ENCODE results near the gene EEF2.

The EEF2 gene

DNA sequence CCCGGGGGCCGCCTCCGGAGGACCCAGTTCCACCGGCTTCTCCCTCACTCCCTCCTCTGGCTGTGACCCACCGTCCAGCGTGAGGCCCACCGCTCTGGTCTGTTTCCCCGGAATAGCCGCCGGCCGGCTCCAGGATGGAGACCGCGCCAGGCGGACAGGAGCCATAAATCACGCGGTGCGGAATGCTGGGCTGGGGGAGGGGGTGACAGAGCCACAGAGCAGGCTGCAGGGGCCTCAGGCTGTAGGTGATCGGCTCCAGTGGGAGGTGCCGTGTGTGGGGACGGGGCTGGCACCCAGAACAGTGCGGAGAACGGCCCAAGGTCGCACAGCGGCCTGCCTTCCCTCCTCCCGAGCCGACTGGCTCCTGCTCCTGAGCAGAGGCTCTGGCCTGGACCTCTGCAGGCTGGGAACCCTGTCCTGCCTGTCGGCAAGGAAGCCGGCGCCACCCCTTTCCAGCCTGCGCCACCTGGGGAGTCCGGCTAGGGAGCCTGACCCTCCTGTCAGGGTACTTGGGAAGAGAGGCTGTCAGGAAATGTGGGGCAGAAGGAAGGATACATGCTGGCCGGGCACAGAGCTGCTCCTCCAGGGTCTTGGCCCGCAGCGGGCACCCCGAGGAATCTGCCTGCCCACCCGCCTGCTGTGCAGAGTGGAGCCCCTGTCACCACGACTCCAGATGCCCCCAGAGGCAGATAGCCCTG, 30.6 kb upstream of the EEF2 start:
- H3K4me3 ChIP-seq (ENCODE audit: low read depth, low read length): no peak overlapping the region
- DNase-seq (ENCODE audit: low read depth): no peak
- no peak for TF ChIP-seq MYC (IDR thresholded peaks at IDR 0.05; ENCODE audit: low read depth, low read length)
- TF ChIP-seq, protein P1, sequence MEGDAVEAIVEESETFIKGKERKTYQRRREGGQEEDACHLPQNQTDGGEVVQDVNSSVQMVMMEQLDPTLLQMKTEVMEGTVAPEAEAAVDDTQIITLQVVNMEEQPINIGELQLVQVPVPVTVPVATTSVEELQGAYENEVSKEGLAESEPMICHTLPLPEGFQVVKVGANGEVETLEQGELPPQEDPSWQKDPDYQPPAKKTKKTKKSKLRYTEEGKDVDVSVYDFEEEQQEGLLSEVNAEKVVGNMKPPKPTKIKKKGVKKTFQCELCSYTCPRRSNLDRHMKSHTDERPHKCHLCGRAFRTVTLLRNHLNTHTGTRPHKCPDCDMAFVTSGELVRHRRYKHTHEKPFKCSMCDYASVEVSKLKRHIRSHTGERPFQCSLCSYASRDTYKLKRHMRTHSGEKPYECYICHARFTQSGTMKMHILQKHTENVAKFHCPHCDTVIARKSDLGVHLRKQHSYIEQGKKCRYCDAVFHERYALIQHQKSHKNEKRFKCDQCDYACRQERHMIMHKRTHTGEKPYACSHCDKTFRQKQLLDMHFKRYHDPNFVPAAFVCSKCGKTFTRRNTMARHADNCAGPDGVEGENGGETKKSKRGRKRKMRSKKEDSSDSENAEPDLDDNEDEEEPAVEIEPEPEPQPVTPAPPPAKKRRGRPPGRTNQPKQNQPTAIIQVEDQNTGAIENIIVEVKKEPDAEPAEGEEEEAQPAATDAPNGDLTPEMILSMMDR (IDR thresholded peaks at IDR 0.05; ENCODE audit: low read depth, low read length): no peak
- TF ChIP-seq, protein P2, sequence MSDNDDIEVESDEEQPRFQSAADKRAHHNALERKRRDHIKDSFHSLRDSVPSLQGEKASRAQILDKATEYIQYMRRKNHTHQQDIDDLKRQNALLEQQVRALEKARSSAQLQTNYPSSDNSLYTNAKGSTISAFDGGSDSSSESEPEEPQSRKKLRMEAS (IDR thresholded peaks at IDR 0.05; ENCODE audit: low read depth, low read length): no peak
- no peak for TF ChIP-seq POLR2A (IDR thresholded peaks at IDR 0.05; ENCODE audit: extremely low read depth, insufficient read length)

DNA sequence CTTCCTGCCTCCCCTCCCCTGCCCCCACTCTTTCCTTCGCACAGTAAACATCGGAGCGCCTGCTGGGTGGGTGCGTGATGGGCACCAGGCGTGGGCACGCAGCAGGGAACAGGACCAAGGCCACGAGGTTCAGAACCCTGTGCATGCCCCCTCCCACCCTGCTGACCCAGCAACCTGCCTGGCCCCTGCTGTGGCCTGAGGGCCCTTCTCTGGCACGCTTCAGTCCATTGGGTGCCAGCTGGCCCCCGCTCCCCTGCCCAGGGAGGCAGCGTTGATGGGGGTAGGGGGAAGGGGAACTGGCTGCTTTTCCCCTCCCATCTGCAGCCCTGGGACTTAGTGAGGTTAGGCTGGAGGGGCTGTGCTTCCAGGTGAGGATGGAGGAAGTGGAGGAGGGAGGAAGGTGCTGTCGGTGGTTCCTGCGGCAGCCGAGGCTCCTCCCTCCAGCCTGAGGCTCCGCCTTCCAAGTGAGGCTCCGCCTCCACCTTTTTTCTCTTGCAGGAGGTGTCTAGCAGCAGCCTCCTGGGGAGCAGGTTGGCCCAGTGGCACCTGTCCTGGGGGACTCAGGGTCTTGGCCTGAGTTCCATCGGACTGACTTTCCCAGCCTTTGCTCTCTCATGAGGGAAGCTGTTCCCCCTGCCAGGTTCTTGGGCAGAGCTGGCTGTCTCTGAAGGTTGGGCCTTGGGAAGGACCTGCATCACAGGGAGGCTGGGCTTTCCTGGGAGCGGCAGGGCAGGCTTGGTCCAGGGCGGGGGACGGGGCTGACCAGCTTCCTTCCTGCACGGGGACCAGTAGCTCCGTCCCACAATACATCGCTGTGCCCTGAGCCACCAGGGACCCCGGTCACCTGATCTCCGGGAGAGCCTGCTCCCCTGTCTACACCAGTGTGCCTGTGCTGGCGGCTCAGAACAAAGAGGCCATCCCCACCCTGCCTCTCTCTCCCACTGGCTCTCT, 29.6 kb upstream of the EEF2 start:
- no peak overlapping the region for H3K4me3 ChIP-seq (ENCODE audit: low read depth, low read length)
- DNase-seq (ENCODE audit: low read depth): no peak
- TF ChIP-seq, protein P1 (IDR thresholded peaks at IDR 0.05; ENCODE audit: low read depth, low read length): no peak
- TF ChIP-seq MYC (IDR thresholded peaks at IDR 0.05; ENCODE audit: low read depth, low read length) (no peak), POLR2A (IDR thresholded peaks at IDR 0.05; ENCODE audit: extremely low read depth, insufficient read length) (no peak)
- TF ChIP-seq, protein P2 (IDR thresholded peaks at IDR 0.05; ENCODE audit: low read depth, low read length): no peak

DNA sequence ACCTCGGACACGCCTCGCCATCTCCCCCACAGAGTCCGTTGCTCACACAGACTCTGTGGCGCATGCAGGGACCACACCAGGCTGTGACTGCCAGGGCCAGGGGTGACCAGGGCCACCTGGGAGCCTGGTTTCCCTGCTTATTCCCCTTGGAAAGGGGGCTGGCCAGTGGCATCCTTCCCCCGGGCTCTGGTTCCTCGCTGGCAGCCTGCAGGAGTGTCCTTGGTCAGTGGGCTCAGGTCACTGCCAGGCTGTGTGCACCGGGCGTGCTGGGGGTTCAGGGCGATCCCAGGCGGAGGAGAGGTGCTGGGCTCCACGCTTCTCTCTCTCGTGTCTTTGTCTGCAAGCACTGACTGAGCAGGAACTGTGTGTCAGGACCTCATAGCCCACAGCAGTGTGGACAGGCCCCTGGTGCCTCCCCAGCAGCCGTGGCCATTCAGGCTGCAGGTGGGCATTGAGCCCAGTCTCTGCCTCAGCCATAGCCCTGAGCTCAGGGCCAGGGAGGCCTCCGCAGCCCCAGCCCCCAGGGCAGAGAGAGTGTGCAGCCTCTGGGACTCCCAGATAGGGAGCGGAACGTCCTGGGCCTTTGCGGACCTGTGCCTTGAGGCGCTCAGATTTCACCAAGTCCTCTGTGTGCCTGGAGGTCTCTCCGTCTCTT, 28.8 kb upstream of the EEF2 start:
- DNase-seq (ENCODE audit: low read depth): no peak
- H3K4me3 ChIP-seq (ENCODE audit: low read depth, low read length): no peak overlapping the region
- TF ChIP-seq MYC (IDR thresholded peaks at IDR 0.05; ENCODE audit: low read depth, low read length): no peak
- TF ChIP-seq, protein P1 (IDR thresholded peaks at IDR 0.05; ENCODE audit: low read depth, low read length): no peak
- TF ChIP-seq, protein P2 (IDR thresholded peaks at IDR 0.05; ENCODE audit: low read depth, low read length): no peak
- no peak for TF ChIP-seq POLR2A (IDR thresholded peaks at IDR 0.05; ENCODE audit: extremely low read depth, insufficient read length)

DNA sequence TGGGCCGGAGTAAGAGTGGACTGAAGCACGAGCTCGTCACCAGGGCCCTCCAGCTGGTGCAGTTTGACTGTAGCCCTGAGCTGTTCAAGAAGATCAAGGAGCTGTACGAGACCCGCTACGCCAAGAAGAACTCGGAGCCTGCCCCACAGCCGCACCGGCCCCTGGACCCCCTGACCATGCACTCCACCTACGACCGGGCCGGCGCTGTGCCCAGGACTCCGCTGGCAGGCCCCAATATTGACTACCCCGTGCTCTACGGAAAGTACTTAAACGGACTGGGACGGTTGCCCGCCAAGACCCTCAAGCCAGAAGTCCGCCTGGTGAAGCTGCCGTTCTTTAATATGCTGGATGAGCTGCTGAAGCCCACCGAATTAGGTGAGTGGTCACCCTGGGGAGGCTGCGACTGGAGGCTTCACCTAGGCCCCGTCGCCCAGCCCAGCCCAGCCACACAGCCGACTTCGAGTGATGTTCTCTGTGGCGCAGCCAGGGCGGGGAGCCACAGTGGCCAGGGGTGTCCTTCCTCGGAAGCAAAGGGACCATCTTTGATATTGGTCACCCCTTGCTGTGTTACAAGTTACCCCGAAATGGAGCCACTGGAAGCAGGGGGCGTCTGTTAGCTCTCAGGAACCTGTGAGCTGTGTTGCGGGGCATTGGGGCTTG, 27.8 kb upstream of the EEF2 start:
- no peak for DNase-seq (ENCODE audit: low read depth)
- no peak overlapping the region for H3K4me3 ChIP-seq (ENCODE audit: low read depth, low read length)
- TF ChIP-seq POLR2A (IDR thresholded peaks at IDR 0.05; ENCODE audit: extremely low read depth, insufficient read length) (no peak), MYC (IDR thresholded peaks at IDR 0.05; ENCODE audit: low read depth, low read length) (no peak)
- TF ChIP-seq, protein P1 (IDR thresholded peaks at IDR 0.05; ENCODE audit: low read depth, low read length): no peak
- TF ChIP-seq, protein P2 (IDR thresholded peaks at IDR 0.05; ENCODE audit: low read depth, low read length): no peak
